VCaP (cell line): Measurements from ENCODE around the gene CDK5R2.

Experiments used
- H3K27ac ChIP-seq: fragments of 450-650 bp; 2 replicates; pipeline ENCODE4 v1.5.1; 2017
- TF ChIP-seq, protein P1 (sequence below): fragments of 450-650 bp; conservative IDR thresholded peaks from 2 replicates; pipeline ENCODE4 v1.5.1; 2017; ENCODE audit warnings: mild to moderate bottlenecking, moderate library complexity

Gene CDK5R2

DNA sequence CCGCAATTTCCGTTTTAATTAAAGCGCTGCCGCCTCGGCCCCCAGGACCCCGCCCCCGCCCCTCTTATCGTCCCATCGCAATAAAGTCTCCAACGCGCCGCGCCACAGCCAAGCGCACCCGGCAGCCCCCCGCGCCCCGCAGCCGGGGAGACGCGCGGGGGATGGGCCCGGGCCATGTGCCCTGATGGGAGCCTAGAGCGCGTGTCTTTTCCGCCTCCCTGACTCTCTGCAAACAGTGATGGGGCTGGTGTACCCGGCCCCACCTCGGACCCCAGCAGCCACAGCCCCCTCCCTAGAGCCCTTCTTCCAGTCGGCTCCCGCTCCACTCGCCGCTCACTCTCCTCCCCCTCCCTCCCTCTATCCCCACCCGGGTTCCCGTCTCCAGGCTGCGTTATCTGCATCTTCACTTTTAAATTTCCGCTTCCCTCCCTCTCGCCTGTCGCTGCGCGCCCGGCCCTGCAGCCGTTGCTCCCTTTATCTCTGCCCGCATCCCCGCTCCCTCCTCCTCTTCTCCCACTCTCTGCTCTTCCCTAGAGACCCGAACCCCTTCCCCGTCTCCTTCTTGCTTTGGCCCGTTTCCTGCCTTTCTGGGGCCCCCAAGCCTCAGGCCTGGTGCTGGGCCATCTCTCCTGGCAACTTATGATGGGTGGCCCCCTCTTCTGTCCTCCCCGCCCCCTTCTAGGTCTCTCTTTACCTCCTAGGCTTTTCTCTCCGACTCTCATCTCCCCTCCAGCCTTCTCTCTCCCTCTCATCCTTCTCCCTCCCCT is 26.0 kb downstream of the CDK5R2 start:
- H3K27ac ChIP-seq: peak overlapping the region; percentile 70; the same call in 1 of the 2 replicates

DNA sequence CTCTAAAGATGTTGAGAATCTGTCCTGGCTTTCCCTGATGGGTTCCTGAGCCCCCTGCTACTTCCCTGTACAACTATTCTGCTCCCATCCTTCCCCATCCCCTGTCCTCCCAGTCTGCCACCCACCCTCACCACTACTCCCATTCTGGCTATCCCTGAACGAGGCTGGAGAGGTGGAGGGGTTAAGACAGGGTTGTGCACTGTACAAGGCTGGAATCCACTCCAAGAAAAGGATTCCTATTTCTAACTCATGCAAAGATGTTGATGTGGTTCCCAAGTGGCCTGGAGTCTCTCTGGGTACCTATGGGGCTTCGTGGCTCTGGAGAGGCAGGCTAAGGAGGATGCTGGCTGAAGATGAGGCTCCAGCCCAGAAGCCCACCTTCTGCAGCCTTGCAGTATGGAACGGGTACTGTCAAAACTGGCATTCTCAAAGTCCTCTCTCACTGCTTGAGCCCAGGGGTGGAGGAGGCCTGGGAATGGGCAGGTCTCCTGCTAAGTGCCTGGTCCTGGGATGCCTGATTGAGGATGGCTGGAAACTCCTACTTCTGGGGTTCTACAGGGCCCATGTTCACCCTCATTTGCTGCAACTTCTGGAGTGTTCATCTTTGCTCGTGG is 26.8 kb downstream of the CDK5R2 start:
- H3K27ac ChIP-seq: no peak overlapping the region
- TF ChIP-seq, protein P1, sequence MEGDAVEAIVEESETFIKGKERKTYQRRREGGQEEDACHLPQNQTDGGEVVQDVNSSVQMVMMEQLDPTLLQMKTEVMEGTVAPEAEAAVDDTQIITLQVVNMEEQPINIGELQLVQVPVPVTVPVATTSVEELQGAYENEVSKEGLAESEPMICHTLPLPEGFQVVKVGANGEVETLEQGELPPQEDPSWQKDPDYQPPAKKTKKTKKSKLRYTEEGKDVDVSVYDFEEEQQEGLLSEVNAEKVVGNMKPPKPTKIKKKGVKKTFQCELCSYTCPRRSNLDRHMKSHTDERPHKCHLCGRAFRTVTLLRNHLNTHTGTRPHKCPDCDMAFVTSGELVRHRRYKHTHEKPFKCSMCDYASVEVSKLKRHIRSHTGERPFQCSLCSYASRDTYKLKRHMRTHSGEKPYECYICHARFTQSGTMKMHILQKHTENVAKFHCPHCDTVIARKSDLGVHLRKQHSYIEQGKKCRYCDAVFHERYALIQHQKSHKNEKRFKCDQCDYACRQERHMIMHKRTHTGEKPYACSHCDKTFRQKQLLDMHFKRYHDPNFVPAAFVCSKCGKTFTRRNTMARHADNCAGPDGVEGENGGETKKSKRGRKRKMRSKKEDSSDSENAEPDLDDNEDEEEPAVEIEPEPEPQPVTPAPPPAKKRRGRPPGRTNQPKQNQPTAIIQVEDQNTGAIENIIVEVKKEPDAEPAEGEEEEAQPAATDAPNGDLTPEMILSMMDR: no peak

More for the DNA sequence above, 26.0 kb downstream of the CDK5R2 start:
- TF ChIP-seq, protein P1: no peak

GRCh38 chr2:218988164-218988563 is 28.7 kb downstream of the CDK5R2 start:
- TF ChIP-seq, protein P1: no peak
- no peak overlapping the region for H3K27ac ChIP-seq

DNA sequence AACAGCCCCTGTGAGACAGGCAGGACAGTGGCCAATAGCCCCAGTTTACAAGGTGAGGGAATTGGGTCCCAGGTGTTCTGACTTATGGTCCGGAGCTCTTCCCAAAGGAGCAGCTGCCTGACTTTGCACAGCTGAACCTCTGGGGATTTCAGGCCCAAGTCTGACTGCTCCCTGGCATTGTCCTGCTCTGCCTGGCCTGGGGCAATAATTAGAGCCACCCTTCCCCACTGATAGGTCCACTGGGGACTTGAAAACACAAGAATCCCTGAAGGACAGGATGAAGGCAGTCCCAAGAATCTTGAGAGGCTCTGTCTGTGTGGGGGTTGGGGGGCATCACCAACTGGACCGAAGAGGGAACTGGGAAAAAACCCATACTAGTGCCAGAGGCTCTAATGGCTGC is 29.2 kb downstream of the CDK5R2 start:
- no peak overlapping the region for H3K27ac ChIP-seq
- TF ChIP-seq, protein P1: no peak

DNA sequence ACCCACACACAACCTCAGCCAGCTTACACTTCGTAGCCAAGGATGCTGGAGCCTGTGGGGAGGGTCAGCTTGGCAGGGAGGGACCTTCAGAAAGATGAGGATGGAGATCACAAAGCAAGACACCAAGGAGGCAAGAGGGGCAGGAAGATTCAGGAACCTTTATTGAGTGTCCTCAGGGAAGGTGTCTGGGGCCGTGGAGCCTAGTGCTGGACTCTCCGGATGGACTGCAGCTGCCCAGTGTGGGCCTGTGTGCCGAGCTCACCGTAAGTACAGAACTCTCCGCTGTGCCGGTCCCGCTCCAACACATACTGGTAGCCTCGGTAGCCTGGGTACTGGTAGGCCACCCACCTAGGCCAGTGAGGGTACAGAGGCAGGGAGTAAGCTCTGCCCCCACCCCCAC is 30.6 kb downstream of the CDK5R2 start:
- no peak overlapping the region for H3K27ac ChIP-seq
- TF ChIP-seq, protein P1: no peak

- TF ChIP-seq, protein P1: no peak
- H3K27ac ChIP-seq: no peak overlapping the region
Measured at GRCh38 chr2:218990612-218991011, 31.1 kb downstream of the CDK5R2 start.

DNA sequence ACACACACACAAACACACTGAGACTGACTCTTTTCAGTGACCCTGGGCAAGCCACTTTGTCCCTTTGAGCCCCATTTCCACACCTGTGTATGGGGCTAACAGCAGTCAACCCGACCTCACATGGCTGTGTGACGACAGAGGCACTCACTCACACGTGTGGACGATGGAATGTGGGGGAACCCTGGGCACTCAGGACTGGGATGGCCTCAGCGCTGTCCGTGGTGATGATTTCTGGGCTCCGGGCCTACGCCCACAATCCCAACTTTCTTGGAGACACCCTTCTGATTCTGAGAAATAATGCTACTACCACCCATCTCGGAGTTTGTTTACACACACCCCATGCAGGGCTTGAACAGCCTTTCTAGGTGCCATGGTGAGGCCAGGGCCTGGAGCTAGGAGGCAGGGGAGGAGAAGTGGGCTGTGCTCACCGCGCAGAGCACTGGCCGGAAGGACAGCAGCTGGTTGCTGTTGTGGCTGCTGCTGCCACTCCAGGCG is 32.3 kb downstream of the CDK5R2 start:
- H3K27ac ChIP-seq: no peak overlapping the region
- TF ChIP-seq, protein P1: no peak
